ENCODE results near the gene PLCB2. TPM values are rescaled to one million over a fixed set of nuclear protein-coding genes. Genes with fewer than 3 reads are reported as not detected.

The PLCB2 gene
- total RNA-seq, 1 donor from 2014 or later: not detected

GRCh38 chr15:40258544-40258943, 49.2 kb downstream of the PLCB2 start:
- Histone ChIP-seq H3K36me3 (ENCODE audit: control insufficient read depth, insufficient read depth, low read length) (peaks cover 23% of the 10 kb centered on the region), H3K27me3 (ENCODE audit: control insufficient read depth, insufficient read depth, low read length) (no peaks in the 10 kb centered on the region), H3K4me3 (ENCODE audit: low read depth, low read length) (no peak overlapping the region)
- no peak for FAIRE-seq
- no peak for DNase-seq (ENCODE audit: low read depth)
- TF ChIP-seq CTCF (IDR thresholded peaks at IDR 0.05; ENCODE audit: insufficient read depth, low read length, severe bottlenecking): no peak

- peaks cover 27% of the 10 kb centered on the region for H3K36me3 ChIP-seq (ENCODE audit: control insufficient read depth, insufficient read depth, low read length)
- DNase-seq (ENCODE audit: low read depth): no peak
These were observed 49.9 kb downstream of the PLCB2 start for GRCh38 chr15:40257656-40258450.

GRCh38 chr15:40256638-40257235, 51.0 kb downstream of the PLCB2 start:
- Histone ChIP-seq H3K27me3 (ENCODE audit: control insufficient read depth, insufficient read depth, low read length) (no peaks in the 10 kb centered on the region), H3K36me3 (ENCODE audit: control insufficient read depth, insufficient read depth, low read length) (peaks cover 23% of the 10 kb centered on the region), H3K4me3 (ENCODE audit: low read depth, low read length) (no peak overlapping the region)
- FAIRE-seq (peak; percentile 83), DNase-seq (ENCODE audit: low read depth) (no peak)
- TF ChIP-seq CTCF (IDR thresholded peaks at IDR 0.05; ENCODE audit: insufficient read depth, low read length, severe bottlenecking): no peak

More at GRCh38 chr15:40257656-40258450, 49.9 kb downstream of the PLCB2 start:
- Histone ChIP-seq H3K27me3 (ENCODE audit: control insufficient read depth, insufficient read depth, low read length) (no peaks in the 10 kb centered on the region), H3K4me3 (ENCODE audit: low read depth, low read length) (no peak overlapping the region)
- no peak for FAIRE-seq
- TF ChIP-seq CTCF (IDR thresholded peaks at IDR 0.05; ENCODE audit: insufficient read depth, low read length, severe bottlenecking): no peak

- no peaks in the 10 kb centered on the region for H3K27me3 ChIP-seq (ENCODE audit: control insufficient read depth, insufficient read depth, low read length)
- peaks cover 22% of the 10 kb centered on the region for H3K36me3 ChIP-seq (ENCODE audit: control insufficient read depth, insufficient read depth, low read length)
- DNase-seq (ENCODE audit: low read depth): no peak
- H3K4me3 ChIP-seq (ENCODE audit: low read depth, low read length): no peak overlapping the region
- TF ChIP-seq CTCF (IDR thresholded peaks at IDR 0.05; ENCODE audit: insufficient read depth, low read length, severe bottlenecking): no peak
- no peak for FAIRE-seq
These were observed 52.7 kb downstream of the PLCB2 start for GRCh38 chr15:40255033-40255432.

GRCh38 chr15:40254452-40254851, 53.3 kb downstream of the PLCB2 start:
- Histone ChIP-seq H3K4me3 (ENCODE audit: low read depth, low read length) (no peak overlapping the region), H3K36me3 (ENCODE audit: control insufficient read depth, insufficient read depth, low read length) (peaks cover 22% of the 10 kb centered on the region), H3K27me3 (ENCODE audit: control insufficient read depth, insufficient read depth, low read length) (no peaks in the 10 kb centered on the region)
- FAIRE-seq (peak; percentile 55), DNase-seq (ENCODE audit: low read depth) (no peak)
- no peak for TF ChIP-seq CTCF (IDR thresholded peaks at IDR 0.05; ENCODE audit: insufficient read depth, low read length, severe bottlenecking)
